SKM-1 treated with dmso at 0.1 percent for 144 hours (cell line): ENCODE measurements around the gene COPG2.

Experiments used
- DNase-seq: peaks from one replicate; lab custom pipeline; 2025; ENCODE audit not compliant: unreplicated experiment; lab: John Stamatoyannopoulos, UW

Gene COPG2

DNA sequence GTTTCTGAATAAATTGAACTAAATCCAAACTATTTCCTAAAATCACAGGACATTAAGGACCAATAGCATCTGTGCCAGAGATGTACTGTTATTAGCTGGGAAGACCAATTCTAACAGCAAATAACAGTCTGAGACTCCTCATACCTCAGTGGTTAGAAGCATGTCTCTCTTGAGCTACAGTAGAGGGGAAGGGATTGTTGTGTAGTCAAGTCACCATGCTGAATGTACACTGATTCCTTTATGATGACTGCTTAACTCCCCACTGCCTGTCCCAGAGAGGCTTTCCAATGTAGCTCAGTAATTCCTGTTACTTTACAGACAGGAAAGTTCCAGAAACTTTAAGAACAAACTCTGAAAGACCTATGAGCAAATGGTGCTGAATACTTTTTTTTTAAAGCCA lies 162.8 kb downstream of the COPG2 start:
- DNase-seq: no peak

DNA sequence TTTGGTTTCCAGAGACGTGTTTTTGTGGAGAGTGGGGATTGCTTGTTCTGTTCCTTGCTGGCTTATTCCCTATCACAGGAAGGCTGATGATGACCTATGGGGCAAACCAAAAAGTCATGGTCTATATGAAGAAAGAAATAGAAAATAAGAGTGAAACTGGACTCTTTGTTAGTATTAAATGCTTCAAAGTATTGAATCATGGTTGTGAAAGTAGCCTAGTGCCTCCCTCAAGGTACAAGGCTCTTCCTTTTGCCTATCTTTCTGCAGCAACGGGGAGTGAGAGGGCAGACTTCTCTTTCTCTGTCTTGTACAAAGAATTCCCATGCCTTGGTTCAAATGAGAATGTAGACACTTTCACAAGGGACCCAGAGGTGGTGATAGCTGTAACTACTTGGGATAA lies 167.6 kb downstream of the COPG2 start:
- no peak for DNase-seq

DNA sequence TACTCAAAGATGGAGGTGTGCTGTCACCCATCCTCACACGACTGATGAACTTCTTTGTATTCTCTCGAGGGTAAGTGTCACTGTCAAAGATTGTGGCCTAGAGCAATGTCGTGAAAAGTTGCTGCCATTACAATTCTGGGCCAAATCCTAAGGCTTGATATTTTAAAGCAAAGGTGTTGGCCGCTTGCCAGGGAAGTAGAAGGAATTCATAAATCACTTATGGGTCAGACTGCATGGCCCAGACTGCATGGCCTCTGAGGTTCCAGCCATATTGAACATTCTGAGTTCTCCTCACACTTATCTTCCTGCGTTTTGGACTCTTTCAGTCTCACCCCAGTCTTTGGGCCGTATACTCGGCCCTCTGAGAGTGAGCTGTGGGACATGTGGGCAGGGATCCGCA lies 168.1 kb downstream of the COPG2 start:
- DNase-seq: no peak

DNA sequence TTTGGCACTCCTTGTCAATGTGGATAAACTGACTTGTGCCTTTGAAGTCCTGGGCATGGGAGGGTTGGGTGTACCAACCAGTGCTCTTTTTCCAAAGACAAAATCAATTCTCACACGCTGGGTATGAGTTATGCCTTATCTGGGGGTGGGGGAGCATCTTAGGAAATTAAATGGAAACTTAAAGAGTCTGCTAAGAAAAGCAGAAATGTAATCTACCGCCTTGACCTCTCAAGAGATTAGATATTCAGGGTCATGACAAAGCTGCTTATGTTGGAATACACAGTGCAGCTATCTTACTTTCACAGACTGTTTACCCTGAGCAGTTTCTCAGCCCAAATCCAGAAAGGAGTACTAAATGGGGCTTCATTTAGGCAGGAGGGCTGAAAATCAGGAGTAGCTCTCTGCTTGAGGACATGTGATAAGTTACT lies 174.1 kb downstream of the COPG2 start:
- no peak for DNase-seq

DNA sequence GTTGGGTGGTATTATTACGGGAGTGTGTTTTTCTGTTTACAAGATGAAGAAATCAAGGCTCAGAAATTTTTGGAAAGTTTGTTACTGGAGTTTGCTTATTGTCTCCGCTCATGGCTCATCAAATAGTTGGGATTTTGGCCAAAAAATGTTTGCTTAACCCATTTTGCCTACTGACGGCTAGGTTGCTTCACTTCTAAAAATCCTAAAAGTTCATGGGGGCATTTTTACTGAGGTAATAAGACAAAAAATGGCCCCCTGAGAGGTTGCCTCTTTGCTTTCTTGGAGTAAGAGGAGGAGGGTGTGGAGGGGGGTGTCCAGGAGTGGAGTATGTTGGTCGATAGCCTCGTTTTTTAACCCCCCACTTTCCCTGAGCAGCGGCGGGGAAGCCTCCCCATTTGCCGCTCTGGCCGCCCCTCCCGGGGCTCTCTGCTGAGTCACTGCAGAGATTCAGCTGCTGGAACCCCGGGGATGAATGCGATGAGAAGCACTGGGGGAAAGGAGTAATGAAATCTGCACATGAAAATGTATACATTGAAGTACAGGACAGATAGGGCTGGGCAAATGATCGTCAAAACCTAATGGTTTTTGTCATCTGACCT lies 175.2 kb downstream of the COPG2 start:
- DNase-seq: no peak

DNA sequence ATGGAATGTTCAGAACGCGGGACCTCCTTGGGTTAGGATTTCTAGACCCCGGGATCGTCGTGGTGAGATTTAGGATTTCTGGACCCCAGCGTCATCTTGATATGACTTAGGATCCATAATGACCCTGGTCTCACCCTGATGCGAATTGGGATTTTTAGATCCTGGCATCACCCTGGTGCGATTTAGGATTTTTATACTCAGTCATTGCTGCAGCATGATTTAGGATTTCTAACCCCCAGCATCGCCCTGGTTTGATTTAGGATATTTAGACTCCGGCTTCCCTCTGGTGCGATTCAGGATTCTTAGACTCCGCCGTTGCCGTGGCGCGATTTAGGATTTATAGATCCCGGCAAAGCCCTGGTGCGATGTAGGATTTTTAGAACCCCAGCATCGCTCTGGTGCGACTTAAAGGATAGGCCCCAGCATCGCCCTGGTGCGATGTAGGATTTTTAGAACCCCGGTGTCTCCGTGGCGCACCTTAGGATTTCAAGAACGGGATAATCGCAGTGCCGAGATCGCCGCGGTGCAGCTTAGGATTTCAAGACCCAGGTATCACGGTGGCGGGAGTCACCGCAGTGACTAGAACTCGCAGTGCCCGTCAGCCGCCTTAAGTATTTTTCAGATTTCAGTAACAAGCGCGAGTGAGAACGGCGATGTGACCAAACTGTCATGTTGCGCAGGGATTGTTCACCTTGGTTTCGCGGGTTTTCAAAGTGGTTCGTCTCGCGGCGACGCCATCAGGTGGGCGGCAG lies 175.8 kb downstream of the COPG2 start:
- DNase-seq: no peak

DNA sequence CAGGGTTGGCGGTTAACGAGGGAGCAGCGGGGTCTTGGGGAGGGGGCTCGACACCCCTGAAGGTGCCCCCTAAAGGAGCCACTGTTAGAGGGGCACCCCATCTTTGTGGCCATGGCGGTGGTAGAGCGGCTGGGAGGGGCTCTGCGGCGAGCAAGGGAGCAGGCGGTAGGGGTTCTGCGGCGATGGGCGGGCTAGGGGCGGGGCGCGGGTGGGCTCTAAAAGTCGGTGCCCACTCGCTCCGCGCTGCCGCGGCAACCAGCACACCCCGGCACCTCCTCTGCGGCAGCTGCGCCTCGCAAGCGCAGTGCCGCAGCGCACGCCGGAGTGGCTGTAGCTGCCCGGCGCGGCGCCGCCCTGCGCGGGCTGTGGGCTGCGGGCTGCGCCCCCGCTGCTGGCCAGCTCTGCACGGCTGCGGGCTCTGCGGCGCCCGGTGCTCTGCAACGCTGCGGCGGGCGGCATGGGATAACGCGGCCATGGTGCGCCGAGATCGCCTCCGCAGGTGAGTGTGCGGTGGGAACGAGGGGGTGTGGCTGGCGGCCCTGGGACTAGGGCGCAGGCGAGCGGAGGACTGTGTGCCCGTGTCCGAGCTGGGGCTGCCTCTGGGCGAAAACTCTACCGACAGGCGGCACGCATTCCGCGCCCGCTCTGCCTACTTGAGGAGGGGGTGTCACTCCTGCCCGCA lies 176.6 kb downstream of the COPG2 start, which contains the start of gene MEST:
TSS of gene MEST (plus strand) at position 245 of the 682 bp plus-strand sequence. CDS start at position 474, 229 bp downstream.
- no peak for DNase-seq

DNA sequence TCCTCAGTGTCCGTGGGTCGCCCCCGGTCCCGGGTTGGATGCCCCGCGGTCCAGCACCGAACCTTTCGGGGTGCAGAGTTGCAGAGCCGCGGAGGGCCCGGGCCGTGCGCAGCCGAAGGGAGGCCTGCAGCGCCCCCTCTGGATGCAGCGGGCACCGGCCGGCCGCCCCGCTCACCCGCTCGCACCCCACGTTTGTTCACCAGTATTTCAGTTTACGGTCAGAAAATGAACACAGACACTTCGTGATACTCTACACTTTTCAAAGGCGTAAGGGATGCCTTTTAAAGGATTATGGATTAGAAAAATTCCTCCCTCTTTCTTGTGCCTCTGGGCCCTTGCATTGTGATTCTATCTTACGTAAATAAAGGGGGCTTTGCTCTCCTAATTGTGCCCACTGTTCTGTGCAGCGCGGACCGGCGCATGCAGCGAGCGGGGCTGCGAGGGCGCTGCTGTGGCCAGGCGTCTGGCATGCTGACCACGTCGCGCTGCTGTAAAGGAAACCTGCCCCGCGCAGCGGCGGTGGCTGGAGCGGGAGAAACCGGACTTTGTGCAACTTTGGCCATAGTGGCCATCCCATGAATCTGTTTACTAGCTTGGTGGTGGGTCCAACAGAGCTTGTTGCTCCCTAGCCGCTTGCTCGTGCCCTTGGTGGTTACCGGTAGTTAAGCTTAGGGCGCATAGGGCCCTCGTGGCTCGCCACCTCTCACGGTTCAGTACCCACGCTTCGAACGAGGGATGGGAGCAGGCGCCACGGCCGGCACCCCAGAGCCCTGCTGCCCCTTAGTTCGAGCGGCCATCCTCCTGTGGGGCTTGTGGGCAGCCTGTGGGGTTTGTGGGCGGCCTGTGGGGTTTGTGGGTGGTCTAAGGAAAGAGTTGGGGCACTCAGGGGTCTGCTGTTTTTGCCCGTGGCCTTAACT lies 177.4 kb downstream of the COPG2 start:
- DNase-seq: no peak

DNA sequence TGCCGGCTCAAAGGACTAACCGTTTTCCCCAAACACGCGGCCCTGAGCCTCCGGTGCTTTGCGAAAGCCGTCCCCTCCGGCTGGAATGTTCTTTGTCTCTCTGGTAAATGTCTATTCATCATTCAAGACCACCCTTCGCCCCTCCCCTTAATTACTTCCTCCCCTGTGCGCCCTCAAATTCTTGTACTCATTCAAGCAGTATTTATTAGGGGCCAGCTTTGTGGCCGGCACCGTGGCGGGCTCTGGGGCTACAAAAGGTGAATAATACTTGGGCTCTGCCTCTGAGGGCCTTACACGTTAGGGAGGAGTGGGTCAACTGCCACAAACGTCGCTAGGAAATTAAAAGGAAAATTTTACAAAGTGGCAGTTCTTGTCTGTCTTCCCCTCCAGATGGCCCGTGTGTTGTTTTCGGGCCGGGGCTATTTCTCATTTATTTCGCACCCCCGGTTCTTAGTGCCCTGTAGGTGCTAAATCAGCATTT lies 178.2 kb downstream of the COPG2 start:
- DNase-seq: no peak

DNA sequence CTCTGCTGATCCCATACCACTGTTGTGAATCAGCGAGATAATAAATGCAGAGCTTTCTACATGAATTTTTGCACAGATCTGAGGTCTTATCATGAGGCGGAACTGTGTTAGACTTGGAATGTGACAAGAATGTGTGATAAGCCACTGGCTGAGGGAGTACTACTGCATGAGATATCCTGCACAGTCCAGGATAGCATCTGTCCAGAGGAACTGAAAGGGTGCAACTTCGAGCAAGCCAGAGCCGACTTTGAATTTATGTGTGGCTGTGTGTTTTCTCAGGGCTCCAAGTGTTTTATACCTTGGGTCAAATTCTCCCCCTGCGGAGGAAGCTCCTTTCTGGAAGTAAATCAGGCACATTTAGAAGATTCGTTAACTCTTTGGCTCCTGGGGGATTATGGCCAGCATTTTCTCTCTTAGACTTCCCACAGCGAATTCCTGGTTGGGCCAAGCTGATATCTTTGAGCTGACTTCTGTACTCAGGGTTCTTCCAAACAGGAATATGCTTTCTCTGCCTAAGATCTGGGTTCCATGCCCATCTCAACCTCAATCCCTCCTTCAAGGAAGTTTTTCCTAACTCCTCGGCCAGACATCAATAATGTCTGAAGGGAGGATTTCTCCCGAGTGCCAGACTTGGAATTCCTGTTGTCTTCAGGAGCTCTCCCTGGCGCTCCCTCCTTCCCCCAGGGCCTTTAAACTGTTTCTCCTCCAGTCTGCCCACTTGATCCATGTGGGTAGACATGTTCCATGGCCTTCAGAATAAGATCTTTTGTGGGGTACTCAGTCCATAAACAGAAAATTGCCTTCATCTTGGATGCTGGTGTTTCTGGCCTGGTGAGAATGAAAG lies 179.2 kb downstream of the COPG2 start:
- no peak for DNase-seq

DNA sequence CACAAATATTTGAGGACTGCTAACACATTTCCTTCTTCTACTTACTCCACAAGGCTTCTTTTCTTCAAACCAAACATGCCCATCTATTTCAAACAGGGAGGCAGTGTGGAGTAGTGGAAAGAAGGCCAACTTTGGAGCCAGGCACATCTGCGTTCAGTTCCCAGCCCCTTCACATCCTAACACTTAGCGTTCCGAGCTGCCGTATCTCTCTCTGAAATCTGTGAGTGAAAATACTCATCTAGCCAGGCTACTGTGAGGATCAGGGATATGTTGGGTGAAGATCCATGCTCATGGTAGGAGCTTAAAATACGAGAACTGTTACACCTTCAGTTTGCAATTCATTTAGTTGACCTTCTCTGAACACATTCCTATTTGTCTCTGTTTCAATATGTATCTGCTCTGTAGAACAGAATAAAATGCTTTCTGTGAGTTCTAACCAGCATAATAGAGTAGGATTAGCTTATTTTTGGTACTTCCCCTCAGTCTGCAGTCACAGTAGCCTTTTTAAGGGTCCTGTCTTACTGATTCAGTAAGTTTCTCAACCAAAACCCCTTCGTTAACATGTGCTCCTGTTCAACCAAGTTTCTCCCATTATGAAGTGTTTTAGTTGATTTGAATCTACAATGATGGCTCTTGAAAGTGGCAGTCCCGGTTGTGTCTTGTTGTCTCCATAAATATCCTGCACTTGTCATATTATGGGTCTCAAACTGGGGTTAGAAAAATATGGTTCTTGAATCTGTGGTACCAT lies 180.0 kb downstream of the COPG2 start:
- DNase-seq: no peak

DNA sequence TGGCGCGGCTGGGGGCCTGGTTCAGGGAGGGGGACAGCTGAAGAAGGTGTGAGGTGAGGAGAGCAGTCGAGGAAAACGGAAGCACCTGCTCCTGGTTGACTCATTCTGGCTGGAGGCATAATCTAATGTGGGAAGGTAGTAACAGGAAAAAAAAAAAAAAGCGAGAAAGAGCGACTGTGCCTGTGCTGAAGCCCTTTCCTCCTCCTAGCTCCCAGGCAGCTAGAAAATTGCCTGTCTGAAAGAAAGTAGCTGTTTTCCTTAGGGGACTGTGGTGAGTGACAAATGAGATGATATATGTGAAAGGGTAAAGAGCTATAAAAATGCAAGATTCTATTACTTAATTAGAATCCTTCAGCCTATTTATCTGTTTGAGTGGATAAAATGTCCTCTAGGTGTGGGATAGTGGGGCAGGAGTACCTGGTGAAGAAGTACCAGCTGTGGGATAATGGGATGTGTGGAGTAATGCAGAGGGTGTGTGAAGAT lies 181.6 kb downstream of the COPG2 start:
- no peak for DNase-seq

DNA sequence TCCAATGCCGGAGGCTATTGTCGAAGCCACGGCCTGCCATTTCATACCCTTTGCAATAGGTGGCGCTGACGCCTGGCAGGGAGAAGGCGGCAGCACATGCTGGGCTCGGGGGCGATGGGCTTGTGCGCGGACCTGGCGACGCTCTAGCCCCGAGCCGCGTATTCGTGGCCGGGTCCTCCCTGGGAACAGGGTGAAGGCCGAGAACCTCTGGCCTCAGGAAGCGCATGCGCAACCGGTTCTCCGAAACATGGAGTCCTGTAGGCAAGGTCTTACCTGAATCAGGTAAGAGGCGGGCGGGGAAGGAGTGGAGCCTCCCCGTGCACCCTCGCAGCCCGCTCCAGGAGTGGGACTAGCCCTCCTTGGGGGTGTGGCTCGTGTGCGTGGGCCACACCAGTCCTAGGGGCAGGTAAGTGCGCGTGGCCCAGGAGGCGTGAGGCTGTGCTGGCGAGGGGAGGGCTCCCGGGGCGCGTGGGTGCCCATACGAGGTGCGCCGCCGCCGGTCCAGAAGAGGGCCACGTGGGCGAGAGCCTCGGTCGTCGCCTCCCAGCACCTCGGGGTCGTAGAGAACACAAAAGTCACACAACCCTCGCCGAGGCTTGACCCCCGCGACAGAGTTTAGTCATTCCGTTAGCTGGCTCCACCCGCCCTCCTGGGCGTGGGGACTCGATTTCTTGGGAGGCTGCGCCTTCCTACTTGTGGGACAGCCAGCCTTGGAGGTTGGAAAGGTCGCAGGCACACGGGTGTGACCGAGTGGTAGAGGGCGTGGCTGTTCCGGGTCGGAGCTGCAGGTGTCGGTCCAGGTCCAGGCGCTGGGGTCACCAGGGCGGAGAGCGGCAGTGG lies 182.2 kb downstream of the COPG2 start:
- peak; percentile 63 for DNase-seq

DNA sequence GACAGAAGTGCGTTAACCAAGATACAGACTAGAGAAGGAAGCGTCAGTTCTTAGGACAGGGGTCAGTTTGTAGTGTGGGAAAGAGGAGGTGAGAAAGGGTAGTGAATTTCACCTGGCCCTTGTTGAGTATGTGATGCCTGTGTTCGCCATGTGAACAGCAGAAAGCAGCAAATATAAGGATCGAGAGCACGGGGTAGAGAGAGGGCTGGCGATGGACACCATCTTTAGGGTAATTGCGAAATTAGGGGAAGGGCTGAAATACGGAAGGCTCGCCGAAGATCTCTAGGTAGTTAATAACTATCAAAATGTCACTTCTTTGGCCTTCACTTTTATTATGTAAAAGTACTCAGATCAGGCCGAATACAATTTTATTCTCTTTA lies 182.8 kb downstream of the COPG2 start:
- no peak for DNase-seq

DNA sequence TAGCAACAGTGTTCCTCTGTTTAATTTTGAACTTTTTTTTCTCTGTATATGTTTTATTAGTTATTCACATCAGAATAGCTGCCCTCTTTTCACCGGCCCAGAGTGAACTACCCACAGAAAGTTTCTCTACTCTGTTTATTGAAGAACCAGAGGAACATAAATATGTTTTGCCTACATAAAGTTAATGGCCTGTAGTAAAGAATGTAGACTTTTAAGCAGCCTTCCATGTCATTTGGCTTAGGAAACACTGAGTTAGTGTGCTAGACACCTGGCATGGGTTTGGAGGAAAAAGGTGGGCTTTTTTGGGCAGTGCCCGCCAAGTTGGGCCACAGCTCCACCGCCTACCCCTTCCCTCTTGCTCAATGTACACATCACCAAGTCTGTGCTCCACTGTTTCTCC lies 185.5 kb downstream of the COPG2 start:
- no peak for DNase-seq

DNA sequence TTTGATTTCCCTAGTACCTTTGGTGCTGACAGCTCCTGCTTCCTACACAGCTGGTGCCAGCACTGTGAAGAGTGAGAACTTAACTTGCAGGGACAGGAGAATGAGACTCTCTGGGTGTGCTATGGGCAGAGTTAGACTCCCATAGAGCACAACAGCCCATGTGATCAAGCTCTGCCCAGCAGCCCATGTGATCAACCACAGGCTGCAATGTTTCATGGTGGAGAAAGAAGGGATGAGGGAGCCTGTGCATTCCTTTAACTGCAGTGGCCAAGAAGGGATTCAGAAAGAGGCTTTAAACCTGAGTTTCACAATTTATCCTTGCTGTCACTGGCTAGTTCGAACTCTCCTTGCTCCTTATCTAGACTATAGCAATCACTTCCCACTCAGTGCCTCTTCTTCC lies 186.7 kb downstream of the COPG2 start:
- no peak for DNase-seq

DNA sequence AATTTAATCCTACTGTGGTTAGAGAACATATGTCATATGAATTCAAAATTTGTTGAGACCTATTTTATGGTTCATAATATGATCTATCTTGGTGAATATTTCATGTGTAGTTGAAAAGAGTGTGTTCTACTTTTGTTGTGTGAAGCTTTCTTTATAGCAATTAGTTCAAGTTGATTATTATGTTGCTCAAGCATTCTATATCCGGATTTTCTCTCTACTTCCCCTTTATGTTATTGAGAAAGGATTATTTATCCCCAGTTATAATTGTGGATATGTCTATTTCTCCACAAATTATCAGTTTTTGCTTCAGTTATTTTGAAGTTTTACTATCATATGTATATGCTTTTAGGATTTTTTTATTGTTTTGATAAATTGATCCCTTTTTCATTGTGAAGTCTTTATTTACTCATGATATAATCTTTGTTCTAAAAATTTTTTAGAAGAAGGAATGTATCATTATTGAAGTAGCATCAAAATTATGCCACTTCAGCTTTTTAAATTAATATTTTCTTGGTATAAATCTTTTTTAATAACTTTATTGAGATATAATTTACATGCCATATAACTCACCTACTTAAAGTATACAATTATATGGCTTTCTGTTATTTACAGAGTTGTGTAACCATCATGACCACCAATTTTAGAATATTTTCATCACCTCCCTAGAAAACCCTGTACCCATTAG lies 188.7 kb downstream of the COPG2 start:
- DNase-seq: peak; percentile 8

DNA sequence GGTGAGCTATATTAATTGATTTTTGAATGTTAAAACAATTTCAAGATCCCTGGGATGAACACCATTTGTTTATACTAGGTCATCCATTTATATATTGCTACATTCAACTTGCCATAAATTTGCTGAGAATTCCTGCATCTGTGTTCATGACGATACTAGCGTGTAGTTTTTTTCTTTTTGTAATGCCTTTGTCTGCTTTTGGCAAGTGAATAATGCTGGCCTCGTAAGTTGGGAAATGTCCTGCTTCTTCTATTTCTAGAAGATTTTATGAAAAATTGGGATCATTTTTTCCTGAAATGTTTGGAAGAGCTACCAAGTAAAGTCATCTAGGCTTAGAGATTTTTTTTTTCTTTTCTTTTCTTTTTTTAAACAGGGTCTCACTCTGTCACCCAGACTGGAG lies 189.6 kb downstream of the COPG2 start:
- DNase-seq: no peak
